KG1 (cell line): Measurements from ENCODE around the gene FBXL20.
"Not testable (repeated sequence)": the region's sequence is repeated elsewhere in the genome, so short reads cannot be mapped to it uniquely, and the experiment has no call there.

ENCODE experiments used
- DNase-seq: peaks from one replicate; lab custom pipeline; 2025; lab: John Stamatoyannopoulos, UW

Gene FBXL20

DNA sequence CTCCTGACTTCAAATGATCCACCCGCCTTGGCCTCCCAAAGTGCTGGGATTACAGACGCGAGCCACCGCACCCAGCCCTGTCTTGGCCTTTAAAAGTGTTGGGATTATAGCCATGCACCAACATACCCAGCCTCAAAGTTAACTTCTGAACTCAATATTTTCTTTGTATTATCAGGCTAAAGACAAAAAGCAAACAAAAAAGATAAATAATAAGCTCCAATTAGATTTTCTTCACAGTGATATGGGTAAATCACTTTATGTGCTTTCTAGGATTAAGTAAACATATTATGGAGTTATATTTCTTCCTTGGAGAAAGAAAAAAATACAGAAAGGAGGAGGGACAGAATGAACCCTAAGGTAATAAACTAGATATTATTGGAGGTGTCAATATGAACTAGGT is 74.3 kb downstream of the FBXL20 start:
- no peak for DNase-seq

DNA sequence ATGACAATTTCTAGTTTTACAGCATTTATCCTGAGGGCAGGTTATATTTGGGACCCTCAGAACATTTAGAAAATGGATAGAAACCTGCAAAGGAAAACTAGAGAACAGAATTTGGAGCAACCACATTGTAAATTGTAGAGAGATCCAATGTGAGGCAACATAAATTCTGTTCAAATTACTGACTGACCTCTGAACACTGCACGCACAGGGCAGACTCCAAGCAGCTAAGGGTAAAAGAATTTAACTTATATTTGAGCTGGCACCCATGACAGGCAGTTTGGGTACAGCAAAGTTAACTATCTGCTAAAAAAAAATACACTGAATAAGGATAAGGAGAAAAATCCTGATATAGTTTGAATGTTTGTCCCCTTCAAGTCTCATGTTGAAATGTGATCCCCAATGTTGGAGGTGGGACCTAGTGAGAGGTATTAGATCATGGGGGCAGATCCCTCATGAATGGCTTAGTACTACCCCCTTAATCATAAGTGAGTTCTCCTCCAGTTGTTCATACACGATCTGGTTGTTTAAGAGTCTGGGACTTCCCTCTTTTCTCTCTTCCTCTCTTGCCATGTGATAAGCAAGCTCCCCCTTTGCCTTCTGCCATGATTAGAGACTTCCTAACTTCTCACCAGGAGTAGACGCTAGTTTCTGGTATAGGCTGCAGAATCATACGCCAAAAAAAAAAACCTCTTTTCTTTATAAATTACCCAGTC is 75.7 kb downstream of the FBXL20 start:
- DNase-seq = peak; percentile 28

DNA sequence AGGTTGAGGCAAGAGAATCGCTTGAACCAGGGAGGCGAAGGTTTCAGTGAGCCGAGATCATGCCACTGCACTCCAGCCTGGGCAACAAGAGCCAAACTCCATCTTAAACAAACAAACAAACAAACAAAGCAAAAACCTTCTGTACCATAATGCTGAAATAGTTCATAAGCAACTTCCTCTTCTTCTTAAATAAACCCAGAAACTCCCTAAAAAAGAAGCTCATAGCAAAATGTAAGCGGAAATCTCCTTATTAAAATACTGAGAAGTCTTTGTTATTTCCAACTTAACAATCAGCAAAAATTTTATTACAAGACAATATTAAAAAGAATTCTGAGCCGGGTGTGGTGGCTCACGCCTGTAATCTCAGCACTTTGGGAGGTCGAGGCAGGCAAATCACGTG is 82.8 kb downstream of the FBXL20 start:
- DNase-seq = no peak

DNA sequence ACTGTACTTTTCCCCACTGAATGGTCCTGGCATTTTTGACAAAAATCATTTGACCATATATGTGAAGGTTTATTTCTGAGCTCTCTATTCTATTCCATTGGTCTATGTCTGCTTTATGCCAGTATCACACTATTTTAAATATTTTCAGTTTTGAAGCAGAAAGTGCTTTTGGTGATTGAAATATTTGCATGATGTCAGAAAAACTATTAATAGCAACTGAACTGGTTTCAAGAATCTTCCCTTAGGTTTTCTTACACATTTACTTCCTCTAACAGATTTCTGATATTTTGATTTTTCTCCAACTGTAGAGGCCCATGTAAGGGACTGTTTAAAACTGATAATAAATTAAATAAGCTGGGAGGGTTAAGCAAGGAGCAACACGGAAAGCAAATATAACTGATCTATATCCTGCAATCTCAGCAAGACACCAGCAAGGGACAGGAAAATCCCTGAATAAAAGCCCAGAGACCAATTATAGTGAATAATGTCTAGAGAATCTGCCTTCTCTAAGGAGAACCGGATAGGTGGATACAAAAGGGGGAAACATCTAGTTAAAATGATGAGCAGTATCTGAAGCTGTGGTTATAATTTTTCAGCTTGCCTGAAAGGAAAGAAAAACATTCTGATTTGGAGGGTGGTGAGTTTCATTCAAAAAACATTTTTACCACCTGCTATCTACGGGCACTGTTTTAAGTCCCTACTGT is 94.8 kb downstream of the FBXL20 start:
- DNase-seq = no peak

DNA sequence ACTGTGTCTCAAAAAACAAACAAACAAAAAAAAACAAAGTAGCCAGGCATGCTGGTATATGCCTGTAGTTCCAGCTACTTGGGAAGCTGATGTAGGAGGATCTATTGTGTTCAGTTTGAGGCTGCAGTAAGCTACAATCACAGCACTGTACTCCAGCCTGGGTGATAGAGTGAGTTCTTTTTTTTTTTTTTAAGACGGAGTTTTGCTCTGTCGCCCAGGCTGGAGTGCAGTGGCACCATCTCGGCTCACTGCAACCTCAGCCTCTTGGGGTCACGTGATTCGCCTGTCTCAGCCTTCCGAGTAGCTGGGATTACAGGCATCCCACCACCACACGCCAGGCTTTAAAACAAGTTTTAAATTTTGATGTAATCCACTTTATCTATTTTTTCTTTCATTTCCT is 95.4 kb downstream of the FBXL20 start:
- DNase-seq = no peak

DNA sequence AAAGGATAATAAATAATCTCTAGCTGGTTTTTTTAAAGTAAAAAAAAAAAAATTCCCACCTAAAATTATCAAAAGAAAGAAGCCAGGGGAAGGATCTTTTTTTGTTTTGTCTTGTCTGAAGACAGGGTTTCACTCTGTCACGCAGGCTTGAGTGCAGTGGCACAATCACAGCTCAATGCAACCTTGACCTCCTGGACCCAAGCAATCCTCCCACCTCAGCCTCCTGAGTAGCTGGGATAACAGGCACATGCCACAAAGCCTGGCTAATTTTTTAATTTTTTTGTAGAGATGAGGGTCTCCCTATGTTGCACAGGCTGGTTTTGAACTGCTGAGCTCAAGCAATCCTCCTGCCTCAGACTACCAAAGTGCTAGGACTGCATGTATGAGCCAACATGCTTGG is 97.2 kb downstream of the FBXL20 start:
- DNase-seq = no peak

DNA sequence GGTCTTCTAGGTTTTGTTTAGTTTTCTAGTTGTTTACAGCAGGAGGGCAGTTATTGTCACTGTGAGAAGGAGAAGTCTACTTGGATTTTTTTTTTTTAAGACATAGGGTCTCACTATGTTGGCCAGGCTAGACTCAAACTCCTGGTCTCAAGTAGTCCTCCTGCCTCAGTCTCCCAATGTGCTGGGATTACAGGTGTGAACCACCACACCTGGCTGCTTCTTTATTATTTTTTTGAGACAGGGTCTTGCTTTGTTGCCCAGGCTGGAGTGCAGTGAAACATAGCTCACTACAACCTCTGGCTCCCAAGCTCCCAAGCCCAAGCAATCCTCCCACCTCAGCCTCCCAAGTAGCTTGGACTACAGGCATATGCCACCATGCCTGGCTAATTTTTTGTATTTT is 107.4 kb downstream of the FBXL20 start:
- no peak for DNase-seq

DNA sequence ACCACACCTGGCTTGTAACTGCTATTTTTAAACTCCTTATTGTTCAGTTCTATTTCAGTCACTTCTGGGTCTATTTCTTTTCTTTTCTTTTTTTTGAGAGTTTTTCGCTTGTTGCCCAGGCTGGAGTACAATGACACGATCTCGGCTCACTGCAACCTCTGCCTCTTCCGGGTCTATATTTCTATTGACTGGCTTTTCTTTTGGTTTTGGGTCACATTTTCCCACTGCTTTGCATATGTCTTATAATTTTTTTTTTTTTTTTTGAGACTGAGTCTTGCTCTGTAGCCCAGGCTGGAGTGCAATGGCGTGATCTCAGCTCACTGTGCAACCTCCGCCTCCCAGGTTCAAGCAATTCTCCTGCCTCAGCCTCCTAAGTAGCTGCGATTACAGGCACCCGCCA is 108.9 kb downstream of the FBXL20 start:
- DNase-seq = not testable (repeated sequence)

DNA sequence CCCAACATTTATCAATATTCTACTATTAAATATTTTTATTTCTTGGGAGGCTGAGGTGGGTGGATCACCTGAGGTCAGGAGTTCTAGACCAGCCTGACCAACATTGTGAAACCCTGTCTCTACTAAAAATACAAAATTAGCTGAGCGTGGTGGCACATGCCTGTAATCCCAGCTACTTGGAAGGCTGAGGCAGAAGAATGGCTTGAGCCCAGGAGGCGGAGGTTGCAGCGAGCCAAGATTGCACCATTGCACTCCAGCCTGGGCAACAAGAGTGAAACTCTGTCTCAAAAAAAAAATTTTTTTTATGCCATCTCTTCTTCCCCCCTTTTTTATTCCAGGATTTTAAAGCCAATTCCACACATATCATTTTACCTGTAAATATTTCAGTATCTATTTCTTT is 114.9 kb downstream of the FBXL20 start:
- DNase-seq = not testable (repeated sequence)

DNA sequence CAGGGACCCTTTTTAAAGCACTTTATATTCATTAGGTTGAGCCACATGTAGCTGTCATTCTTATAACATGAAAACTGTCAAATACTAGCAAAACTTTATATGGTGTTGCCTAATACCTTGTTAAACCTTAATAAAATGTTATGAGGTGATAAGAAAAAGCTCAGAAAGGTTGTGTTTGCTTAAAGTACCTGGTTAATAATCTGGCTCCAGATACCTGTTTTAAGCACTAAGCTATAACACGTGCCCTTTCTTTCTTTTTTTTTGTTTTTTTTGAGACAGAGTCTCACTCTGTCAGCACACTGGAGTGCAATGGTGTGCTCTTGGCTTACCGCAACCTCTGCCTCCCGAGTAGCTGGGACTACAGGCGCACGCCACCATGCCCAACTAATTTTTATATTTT is 116.7 kb downstream of the FBXL20 start:
- no peak for DNase-seq

DNA sequence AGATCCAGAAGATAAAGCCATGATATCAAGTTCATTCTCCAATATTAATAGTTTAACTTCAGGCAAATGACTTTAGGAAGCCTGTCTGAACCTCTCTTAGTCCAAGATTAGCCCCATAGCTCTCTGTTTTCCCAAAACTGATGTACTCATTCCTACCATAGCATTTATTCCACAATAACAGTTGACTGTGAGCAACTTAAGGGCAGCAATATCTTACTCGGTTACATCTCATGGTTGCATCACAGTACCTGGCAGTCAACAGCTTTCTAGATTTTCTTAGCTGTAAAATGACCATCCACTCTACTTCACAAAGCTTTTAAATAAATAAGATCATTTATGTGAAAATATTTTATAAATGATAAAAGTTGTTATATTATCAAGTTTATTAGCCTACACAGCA is 117.5 kb downstream of the FBXL20 start:
- no peak for DNase-seq

DNA sequence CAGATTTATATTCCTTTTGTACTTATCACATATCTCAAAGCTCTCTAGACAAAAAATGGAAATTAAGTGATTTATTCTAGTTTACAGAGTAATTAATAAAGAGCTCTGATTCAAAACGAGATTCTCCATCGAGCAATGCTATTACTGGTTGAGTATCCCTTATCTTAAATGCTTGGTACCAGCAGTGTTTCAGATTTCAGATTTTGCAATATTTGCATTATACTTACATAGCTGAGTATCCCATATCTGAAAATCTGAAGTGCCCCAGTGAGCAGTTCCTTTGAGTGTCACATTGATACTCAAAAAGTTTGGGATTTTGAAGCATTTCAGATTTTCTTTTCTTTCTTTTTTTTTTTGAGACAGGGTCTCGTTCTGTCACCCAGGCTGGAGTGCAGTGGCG is 118.3 kb downstream of the FBXL20 start:
- DNase-seq = no peak

DNA sequence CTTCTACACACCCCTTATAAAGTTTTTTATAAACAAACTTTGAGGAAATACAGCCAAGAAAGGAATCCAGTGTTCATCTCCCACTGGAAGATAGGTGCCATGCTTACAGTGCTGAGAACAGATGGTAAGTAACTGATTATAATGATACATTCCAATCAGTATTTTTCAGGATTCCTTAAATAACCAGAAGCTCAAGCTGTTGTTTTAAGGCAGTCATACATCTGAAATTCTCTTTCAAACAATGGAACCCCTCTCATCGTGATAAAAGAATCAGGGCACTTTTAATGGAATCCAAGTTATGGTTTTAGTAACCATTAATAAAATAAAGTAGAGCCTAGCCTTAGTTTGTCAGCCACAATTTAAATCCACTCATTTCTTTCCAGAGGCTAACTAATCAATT is 119.6 kb downstream of the FBXL20 start:
- DNase-seq = no peak

DNA sequence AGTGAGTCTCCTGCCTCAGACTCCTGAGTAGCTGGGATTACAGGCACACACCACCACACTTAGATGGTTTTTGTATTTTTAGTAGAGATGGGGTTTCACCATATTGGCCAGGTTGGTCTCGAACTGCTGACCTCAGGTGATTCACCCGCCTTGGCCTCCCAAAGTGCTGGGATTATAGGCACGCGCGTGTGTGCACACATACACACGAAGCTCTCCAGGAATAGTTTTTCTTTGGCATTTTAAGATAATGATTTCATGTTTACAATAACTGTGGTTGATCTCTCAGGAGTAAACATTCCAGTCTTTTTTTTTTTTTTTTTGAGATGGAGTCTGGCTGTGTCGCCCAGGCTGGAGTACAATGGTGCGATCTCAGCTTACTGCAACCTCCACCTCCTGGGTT is 123.2 kb downstream of the FBXL20 start:
- not testable (repeated sequence) for DNase-seq

DNA sequence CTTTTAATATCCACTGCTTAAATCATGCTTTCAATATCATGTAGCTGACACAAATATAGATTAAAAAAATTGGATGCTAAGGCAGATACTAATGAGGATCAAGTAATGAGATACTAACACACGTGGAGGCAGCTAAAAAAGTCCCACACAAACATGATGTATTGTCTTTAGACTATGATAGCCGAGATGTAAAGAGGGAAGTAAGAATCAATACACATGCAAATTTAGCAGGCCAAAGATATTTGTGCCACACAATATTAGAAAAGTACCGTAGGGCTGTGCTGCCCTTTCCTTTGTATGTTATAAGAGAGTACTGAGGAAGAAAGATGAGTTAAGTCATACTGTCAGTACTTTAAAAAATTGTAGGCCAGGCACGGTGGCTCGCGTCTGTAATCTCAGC is 124.3 kb downstream of the FBXL20 start:
- no peak for DNase-seq

DNA sequence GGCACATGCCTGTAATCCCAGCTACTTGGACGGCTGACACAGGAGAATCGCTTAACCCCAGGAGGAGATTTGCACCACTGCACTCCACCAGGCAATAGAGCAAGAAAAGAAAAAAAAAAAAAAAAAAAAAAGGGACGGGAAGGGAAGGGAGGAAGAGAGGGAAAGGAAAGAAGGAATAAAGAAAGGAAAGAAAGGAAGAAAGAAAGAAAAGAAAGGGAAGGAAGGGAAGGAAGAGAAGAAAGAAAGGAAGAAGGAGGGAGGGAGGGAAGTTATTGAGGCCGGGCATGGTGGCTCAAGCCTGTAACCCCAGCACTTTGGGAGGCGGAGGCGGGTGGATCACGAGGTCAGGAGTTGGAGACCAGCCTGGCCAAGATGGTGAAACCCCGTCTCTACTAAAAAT is 125.3 kb downstream of the FBXL20 start:
- no peak for DNase-seq

DNA sequence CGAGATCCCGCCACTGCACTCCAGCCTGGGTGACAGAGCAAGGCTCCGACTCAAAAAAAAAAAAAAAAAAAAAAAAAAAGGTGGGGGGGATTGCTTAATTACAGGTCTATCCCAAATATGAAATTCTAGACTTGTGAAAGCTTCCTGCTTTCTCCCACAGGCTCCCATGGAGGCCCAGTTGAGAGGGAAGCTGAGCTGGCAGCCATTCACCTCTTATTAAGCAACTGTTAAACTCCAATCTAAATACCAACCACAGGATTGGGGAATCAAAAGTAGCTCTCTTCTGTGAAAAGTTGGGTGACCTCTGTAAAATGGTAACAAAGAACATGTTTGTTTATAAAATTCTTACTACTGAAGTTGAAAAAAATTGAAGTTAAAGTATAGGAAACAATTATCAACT is 129.9 kb downstream of the FBXL20 start:
- DNase-seq = no peak

DNA sequence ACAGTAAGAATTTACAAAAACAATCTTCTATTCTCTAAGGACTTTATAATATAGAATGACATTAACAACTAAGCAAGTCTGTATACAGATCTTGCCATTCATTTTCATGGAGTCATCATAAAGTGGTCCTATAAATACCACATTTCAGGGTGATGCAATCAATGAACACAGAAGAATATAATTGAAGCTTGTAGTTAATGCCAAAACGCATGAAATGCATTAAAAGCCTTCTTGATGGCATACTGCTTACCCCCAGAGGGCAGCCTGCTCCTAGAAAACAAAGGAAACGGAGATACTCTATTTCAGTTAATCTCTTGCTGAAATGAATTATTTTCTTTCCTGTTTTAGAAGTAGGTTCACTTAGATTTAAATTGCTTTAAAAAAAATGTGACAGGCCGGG is 130.5 kb downstream of the FBXL20 start:
- no peak for DNase-seq

DNA sequence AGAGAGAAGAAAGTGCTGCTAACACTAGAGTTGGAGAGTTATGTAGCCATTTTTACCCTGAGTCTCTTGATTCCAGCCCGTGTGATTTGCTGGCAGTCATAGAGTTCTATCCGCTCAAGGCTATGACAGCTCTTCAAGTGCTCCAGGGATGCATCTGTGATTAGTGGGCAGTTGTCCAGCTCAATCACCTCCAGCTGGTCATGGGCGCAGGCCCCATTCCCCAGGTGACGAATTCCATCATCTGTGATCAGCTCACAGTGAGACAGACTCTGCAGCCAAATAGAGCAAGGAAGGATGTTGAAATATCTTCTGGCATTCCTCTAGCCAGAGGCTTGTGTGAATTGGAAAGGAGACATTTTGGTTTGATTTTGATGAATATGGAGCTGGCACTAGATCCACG is 137.3 kb downstream of the FBXL20 start:
- DNase-seq = no peak

DNA sequence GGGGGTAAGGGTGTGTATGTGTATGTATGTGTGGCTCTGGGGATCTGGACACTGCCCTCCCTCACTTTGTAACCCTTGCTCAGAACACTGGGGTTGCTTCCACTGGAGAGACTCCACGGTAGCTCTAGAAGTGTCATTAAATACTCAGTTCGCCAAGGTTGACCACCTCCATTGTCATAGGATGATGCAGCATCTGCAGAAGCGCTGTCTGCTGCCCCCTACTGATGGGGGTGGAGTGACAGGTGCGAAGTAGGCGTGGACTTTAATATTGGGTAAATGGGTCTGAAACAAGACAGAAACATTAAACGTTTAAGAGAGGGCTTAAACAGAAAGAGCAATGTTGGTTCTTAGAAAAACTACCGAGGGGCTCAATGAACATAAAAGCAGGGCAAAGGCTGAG is 140.1 kb downstream of the FBXL20 start:
- no peak for DNase-seq

DNA sequence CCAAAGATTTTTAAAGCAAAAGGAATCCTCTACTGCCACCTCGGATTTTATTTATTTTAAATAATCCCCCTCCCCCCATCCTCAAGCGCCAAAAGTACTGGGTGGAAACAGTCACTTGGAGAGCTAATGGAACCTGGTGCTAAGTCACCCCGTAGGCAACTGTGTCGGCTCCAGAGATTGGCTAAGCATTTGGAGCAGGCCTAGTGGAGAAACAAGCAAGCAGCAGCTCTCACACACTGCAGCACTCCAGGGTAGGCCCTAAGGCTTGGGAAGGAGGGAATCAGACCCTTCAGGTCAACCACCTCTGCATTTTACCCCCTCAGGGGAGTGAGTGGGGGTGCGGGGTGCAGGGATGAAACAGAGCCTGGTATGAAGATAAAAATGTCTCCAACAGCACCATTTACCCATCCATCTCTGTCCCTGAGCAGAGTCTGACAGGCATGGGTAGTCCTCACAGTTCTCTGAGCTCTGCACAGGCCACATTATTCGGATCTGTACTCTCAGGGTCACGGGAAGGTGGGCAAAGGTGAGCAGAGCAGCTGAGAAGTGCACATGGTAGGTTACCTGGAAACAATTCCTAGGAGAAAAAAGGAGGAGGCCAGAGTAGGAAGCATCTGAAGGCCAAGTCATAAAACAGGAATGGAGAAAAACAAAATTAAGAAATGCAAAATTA is 148.5 kb downstream of the FBXL20 start:
- DNase-seq = no peak

DNA sequence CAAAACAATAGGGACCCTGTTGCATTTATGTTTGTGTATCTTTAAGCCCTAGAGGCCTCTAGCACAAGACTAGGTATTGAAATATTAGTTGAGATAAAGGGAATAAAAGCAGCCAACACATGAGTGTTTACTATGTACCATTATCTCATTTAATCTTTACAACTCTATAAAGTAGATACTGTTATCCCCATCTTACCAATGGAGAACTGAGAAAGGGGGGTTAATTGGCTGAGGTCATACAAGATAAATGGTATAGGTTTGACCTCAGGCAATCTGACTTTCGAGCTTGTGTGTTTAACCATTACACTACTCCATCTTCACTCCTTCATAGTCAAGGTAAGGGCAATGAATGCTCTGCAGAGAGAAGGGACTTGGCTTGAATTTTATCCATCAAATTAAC is 149.4 kb downstream of the FBXL20 start:
- DNase-seq = no peak

DNA sequence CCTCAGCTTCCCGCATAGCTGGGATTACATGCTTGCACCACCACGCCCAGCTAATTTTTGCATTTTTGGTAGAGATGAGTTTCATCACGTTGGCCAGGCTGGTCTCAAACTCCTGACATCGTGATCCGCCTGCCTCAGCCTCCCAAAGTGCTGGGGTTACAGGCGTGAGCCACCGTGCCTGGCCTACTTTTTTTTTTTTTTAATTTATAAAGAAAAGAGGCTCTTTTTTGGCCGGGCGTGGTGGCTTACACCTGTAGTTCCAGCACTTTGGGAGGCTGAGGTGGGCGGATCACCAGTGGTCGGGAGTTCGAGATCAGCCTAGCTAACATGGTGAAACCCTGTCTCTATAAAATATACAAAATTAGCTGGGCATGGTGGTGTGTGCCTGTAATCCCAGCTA is 151.3 kb downstream of the FBXL20 start:
- not testable (repeated sequence) for DNase-seq
